Lower leg skin (tissue), 3 donors: ENCODE data around the gene CAPN9.

Source experiments
- CTCF ChIP-seq, 3 donors: fragments of 450-650 bp; IDR thresholded peaks; one replicate each; pipeline ENCODE4 v1.5.1; 2016; ENCODE audit warnings: antibody characterized with exemption in 3 of 3, mild to moderate bottlenecking in 3 of 3, moderate library complexity in 2 of 3
- POLR2A ChIP-seq, 2 donors: fragments of 450-650 bp; IDR thresholded peaks; one replicate each; pipeline ENCODE4 v1.6.1; 2016 to 2017; ENCODE audit warnings: antibody characterized with exemption in 2 of 2, mild to moderate bottlenecking in 1 of 2, moderate library complexity in 1 of 2

DNA sequence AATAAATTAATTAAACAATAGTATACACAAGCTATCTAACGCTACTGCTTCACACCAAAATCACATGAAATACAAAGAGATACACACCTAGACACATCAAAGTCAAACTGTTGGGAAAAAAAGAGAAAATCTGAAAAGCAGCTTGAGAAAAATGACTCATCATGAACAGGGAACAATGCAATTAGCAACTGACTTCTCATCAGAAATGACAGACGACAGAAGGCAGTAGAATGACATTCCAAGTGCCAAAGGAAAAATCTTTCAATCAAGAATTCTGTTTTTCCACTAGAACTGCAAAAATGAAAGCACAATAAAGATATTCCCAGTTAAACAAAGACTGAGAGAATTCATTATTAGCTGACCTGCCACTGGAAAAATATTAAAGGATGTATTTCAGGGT is 57.2 kb downstream of the CAPN9 start:
- TF ChIP-seq CTCF (IDR thresholded peaks at IDR 0.05), result no peak
- TF ChIP-seq POLR2A (IDR thresholded peaks at IDR 0.05), result no peak
